ENCODE results near the gene ARL14.
"Not testable (repeated sequence)": the region's sequence is repeated elsewhere in the genome, so short reads cannot be mapped to it uniquely, and the experiment has no call there.

ARL14 gene

GRCh38 chr3:160678292-160678842 is 1.4 kb downstream of the ARL14 start:
- DNase-seq = no peak

- DNase-seq = no peak
Measured at GRCh38 chr3:160684368-160684740, 7.4 kb downstream of the ARL14 start.

GRCh38 chr3:160685144-160685766 is 8.3 kb downstream of the ARL14 start:
- no peak for DNase-seq

GRCh38 chr3:160686955-160687535 is 10.1 kb downstream of the ARL14 start:
- DNase-seq = peak; percentile 34

- no peak for DNase-seq
Measured at GRCh38 chr3:160691151-160691550, 14.2 kb downstream of the ARL14 start.

- no peak for DNase-seq
Measured at GRCh38 chr3:160691962-160692361, 15.0 kb downstream of the ARL14 start.

GRCh38 chr3:160693191-160693590 is 16.2 kb downstream of the ARL14 start:
- DNase-seq = no peak

GRCh38 chr3:160694345-160694744 is 17.4 kb downstream of the ARL14 start:
- no peak for DNase-seq

GRCh38 chr3:160695003-160695402 is 18.0 kb downstream of the ARL14 start:
- no peak for DNase-seq

- DNase-seq = no peak
Measured at GRCh38 chr3:160695915-160696327, 19.0 kb downstream of the ARL14 start.

GRCh38 chr3:160697637-160698380 is 20.8 kb downstream of the ARL14 start:
- no peak for DNase-seq

- DNase-seq = no peak
Measured at GRCh38 chr3:160698599-160699195, 21.7 kb downstream of the ARL14 start.

- DNase-seq = no peak
Measured at GRCh38 chr3:160701490-160701889, 24.5 kb downstream of the ARL14 start.

GRCh38 chr3:160702290-160702689 is 25.3 kb downstream of the ARL14 start:
- DNase-seq = no peak

- DNase-seq = no peak
Measured at GRCh38 chr3:160703974-160704373, 27.0 kb downstream of the ARL14 start.

GRCh38 chr3:160707187-160707794 is 30.3 kb downstream of the ARL14 start:
- DNase-seq = peak; percentile 75

- DNase-seq = no peak
Measured at GRCh38 chr3:160709477-160710182, 32.7 kb downstream of the ARL14 start.

- DNase-seq = not testable (repeated sequence)
Measured at GRCh38 chr3:160713144-160713543, 36.2 kb downstream of the ARL14 start.

GRCh38 chr3:160719710-160720109 is 42.8 kb downstream of the ARL14 start:
- no peak for DNase-seq

GRCh38 chr3:160720123-160720746 is 43.3 kb downstream of the ARL14 start:
- no peak for DNase-seq

GRCh38 chr3:160722331-160722730 is 45.4 kb downstream of the ARL14 start:
- DNase-seq = no peak

GRCh38 chr3:160725338-160725737 is 48.4 kb downstream of the ARL14 start:
- DNase-seq = no peak

Measured in NCI-H510A treated with DMSO at 0.1 percent for 48 hours (cell line).